Trophoblast cell (in vitro differentiated cells and primary cell): ENCODE data around the gene APPBP2.
A peak's percentile ranks its signal among the peaks of the same experiment; 100 is the strongest.

Experiments used
- DNase-seq, 2 donors: peaks; one replicate each; pipeline ENCODE4 v3.0.0-alpha.2; 2016
- H2AFZ ChIP-seq: 2 replicates; pipeline ENCODE4 v1.6.1; 2013; ENCODE audit warnings: low read length, moderate library complexity, mild to moderate bottlenecking; ENCODE audit not compliant: insufficient read depth, poor library complexity
- H2AK5ac ChIP-seq: 2 replicates; pipeline ENCODE4 v1.6.1; 2013; ENCODE audit warnings: mild to moderate bottlenecking, low read length
- H2BK120ac ChIP-seq: 2 replicates; pipeline ENCODE4 v1.6.1; 2013; ENCODE audit warnings: low read length, mild to moderate bottlenecking, moderate library complexity; ENCODE audit not compliant: insufficient read depth, poor library complexity
- H2BK12ac ChIP-seq: 2 replicates; pipeline ENCODE4 v1.6.1; 2013; ENCODE audit warnings: mild to moderate bottlenecking, low read length, moderate library complexity
- H2BK5ac ChIP-seq: 2 replicates; pipeline ENCODE4 v1.6.1; 2013; ENCODE audit warnings: low read length, low read depth, moderate library complexity, mild to moderate bottlenecking; ENCODE audit not compliant: poor library complexity
- H3K14ac ChIP-seq: 2 replicates; pipeline ENCODE4 v1.6.1; 2013; ENCODE audit warnings: mild to moderate bottlenecking, low read length
- H3K18ac ChIP-seq: 2 replicates; pipeline ENCODE4 v1.6.1; 2013; ENCODE audit warnings: mild to moderate bottlenecking, low read length
- H3K23ac ChIP-seq: 2 replicates; pipeline ENCODE4 v1.6.1; 2013; ENCODE audit warnings: low read length
- H3K27ac ChIP-seq: 2 replicates; pipeline ENCODE4 v1.5.1; 2013; ENCODE audit warnings: low read depth, mild to moderate bottlenecking, inconsistent platforms, low read length, moderate library complexity
- H3K27me3 ChIP-seq: 2 replicates; pipeline ENCODE4 v1.6.1; 2013; ENCODE audit warnings: inconsistent platforms, mild to moderate bottlenecking, low read length, moderate library complexity; ENCODE audit not compliant: insufficient read depth
- H3K36me3 ChIP-seq, 2 experiments: 1 replicate in 1 of 2; 2 replicates in 1 of 2; pipeline ENCODE4 v1.6.1; 2013; ENCODE audit warnings: low read length in 2 of 2, mild to moderate bottlenecking in 2 of 2, moderate library complexity in 1 of 2; ENCODE audit not compliant: insufficient read depth in 2 of 2, control insufficient read depth in 1 of 2
- H3K4ac ChIP-seq: 2 replicates; pipeline ENCODE4 v1.6.1; 2013; ENCODE audit warnings: low read depth, mild to moderate bottlenecking, low read length, moderate library complexity
- H3K4me1 ChIP-seq, 2 experiments: 1 replicate in 1 of 2; 2 replicates in 1 of 2; pipeline ENCODE4 v1.6.1; 2013; ENCODE audit warnings: low read length in 2 of 2, mild to moderate bottlenecking in 2 of 2, moderate library complexity in 1 of 2; ENCODE audit not compliant: insufficient read depth in 2 of 2, control insufficient read depth in 1 of 2
- H3K4me2 ChIP-seq: 2 replicates; pipeline ENCODE4 v1.6.1; 2013; ENCODE audit warnings: inconsistent platforms, mild to moderate bottlenecking, low read length, moderate library complexity
- H3K4me3 ChIP-seq: 2 replicates; pipeline ENCODE4 v1.5.1; 2013; ENCODE audit warnings: mild to moderate bottlenecking, low read depth, low read length, inconsistent platforms
- H3K79me1 ChIP-seq: one replicate; pipeline ENCODE4 v1.6.1; 2013; ENCODE audit warnings: low read length
- H3K79me2 ChIP-seq: 2 replicates; pipeline ENCODE4 v1.6.1; 2013; ENCODE audit warnings: low read length, mild to moderate bottlenecking; ENCODE audit not compliant: control insufficient read depth, insufficient read depth, poor library complexity
- H3K9ac ChIP-seq: 2 replicates; pipeline ENCODE4 v1.6.1; 2013; ENCODE audit warnings: mild to moderate bottlenecking, low read length
- H3K9me3 ChIP-seq: 2 replicates; pipeline ENCODE4 v1.6.1; 2013; ENCODE audit warnings: low read depth, mild to moderate bottlenecking, control low read depth, inconsistent platforms, low read length; ENCODE audit not compliant: insufficient read depth
- H4K12ac ChIP-seq: 2 replicates; pipeline ENCODE4 v1.6.1; 2013; ENCODE audit warnings: low read depth, mild to moderate bottlenecking, low read length, moderate library complexity
- H4K8ac ChIP-seq: 2 replicates; pipeline ENCODE4 v1.6.1; 2013; ENCODE audit warnings: low read depth, mild to moderate bottlenecking, low read length, moderate library complexity
- H4K91ac ChIP-seq: one replicate; pipeline ENCODE4 v1.6.1; 2013; ENCODE audit warnings: low read depth, mild to moderate bottlenecking, low read length, moderate library complexity
- WGBS: extraction: QIAGEN DNeasy Blood & Tissue Kit; methylation state at CpG from one replicate; pipeline ENCODE4 v1.1.7; 2013; ENCODE audit warnings: missing lambda C conversion rate; ENCODE audit not compliant: insufficient read length, insufficient coverage; ENCODE audit errors: extremely low coverage; 5-methylcytosine and 5-hydroxymethylcytosine counted together

The APPBP2 gene

GRCh38 chr17:60406887-60407286 lies 119.2 kb downstream of the APPBP2 start:
- Histone ChIP-seq H3K4me3 (no peak overlapping the region), H2BK5ac (no peak overlapping the region), H2BK120ac (no peak overlapping the region), H3K9me3 (no peaks in the 10 kb centered on the region), H2AK5ac (no peak overlapping the region), H3K9ac (no peak overlapping the region), H3K36me3 (peaks cover 0 to 2% of the 10 kb centered on the region in 2 experiments), H3K4me2 (no peak overlapping the region), H2AFZ (no peak overlapping the region), H2BK12ac (no peak overlapping the region), H4K8ac (no peak overlapping the region), H4K91ac (no peak overlapping the region), H3K14ac (no peak overlapping the region), H3K27ac (no peak overlapping the region), H3K79me1 (peaks cover 2% of the 10 kb centered on the region), H3K79me2 (no peaks in the 10 kb centered on the region), H3K18ac (no peak overlapping the region), H3K4ac (no peak overlapping the region), H4K12ac (no peak overlapping the region), H3K27me3 (no peaks in the 10 kb centered on the region), H3K23ac (no peak overlapping the region), H3K4me1 (peaks cover 4 to 9% of the 10 kb centered on the region in 2 experiments)
- WGBS: no CpG with 5 or more reads among the region's 3 CpGs
- DNase-seq: peak; percentile 77 to 98

GRCh38 chr17:60403962-60404361 lies 122.1 kb downstream of the APPBP2 start:
- no peak overlapping the region for H3K9ac ChIP-seq

GRCh38 chr17:60403523-60403810 lies 122.6 kb downstream of the APPBP2 start:
- H3K27ac ChIP-seq: no peak overlapping the region
- no peaks in the 10 kb centered on the region for H3K9me3 ChIP-seq
- H3K9ac ChIP-seq: no peak overlapping the region
- H2BK12ac ChIP-seq: no peak overlapping the region
- DNase-seq: no peak
- no peak overlapping the region for H3K23ac ChIP-seq
- no CpG with 5 or more reads among the region's 3 CpGs for WGBS
- H3K27me3 ChIP-seq: no peaks in the 10 kb centered on the region
- no peaks in the 10 kb centered on the region for H3K79me1 ChIP-seq
- H3K14ac ChIP-seq: no peak overlapping the region
- H3K4me3 ChIP-seq: no peak overlapping the region
- H3K4me1 ChIP-seq: no peaks in the 10 kb centered on the region
- no peak overlapping the region for H3K4me2 ChIP-seq
- H3K79me2 ChIP-seq: no peaks in the 10 kb centered on the region
- H2BK120ac ChIP-seq: no peak overlapping the region
- no peak overlapping the region for H2AFZ ChIP-seq
- H2BK5ac ChIP-seq: no peak overlapping the region
- H3K4ac ChIP-seq: no peak overlapping the region
- no peaks in the 10 kb centered on the region for H3K36me3 ChIP-seq
- no peak overlapping the region for H4K12ac ChIP-seq
- H3K18ac ChIP-seq: no peak overlapping the region
- H4K8ac ChIP-seq: no peak overlapping the region
- H4K91ac ChIP-seq: no peak overlapping the region
- no peak overlapping the region for H2AK5ac ChIP-seq

More at GRCh38 chr17:60403962-60404361, 122.1 kb downstream of the APPBP2 start:
- H3K4ac ChIP-seq: no peak overlapping the region
- H4K91ac ChIP-seq: no peak overlapping the region
- no peaks in the 10 kb centered on the region for H3K36me3 ChIP-seq
- no peak overlapping the region for H2BK12ac ChIP-seq
- H3K27ac ChIP-seq: no peak overlapping the region
- H3K14ac ChIP-seq: no peak overlapping the region
- H3K4me3 ChIP-seq: no peak overlapping the region
- no peak overlapping the region for H3K4me2 ChIP-seq
- DNase-seq: no peak
- no peak overlapping the region for H4K12ac ChIP-seq
- H2AK5ac ChIP-seq: no peak overlapping the region
- peaks cover 1% of the 10 kb centered on the region for H3K79me1 ChIP-seq
- no peak overlapping the region for H4K8ac ChIP-seq
- no peak overlapping the region for H3K23ac ChIP-seq
- WGBS: no CpG with 5 or more reads among the region's 6 CpGs
- H3K9me3 ChIP-seq: no peaks in the 10 kb centered on the region
- H3K27me3 ChIP-seq: no peaks in the 10 kb centered on the region
- H2AFZ ChIP-seq: no peak overlapping the region
- no peaks in the 10 kb centered on the region for H3K79me2 ChIP-seq
- H2BK5ac ChIP-seq: no peak overlapping the region
- no peak overlapping the region for H3K18ac ChIP-seq
- peaks cover 0 to 2% of the 10 kb centered on the region in 2 experiments for H3K4me1 ChIP-seq
- no peak overlapping the region for H2BK120ac ChIP-seq

GRCh38 chr17:60401819-60402218 lies 124.2 kb downstream of the APPBP2 start:
- no peaks in the 10 kb centered on the region for H3K79me1 ChIP-seq
- H2BK5ac ChIP-seq: no peak overlapping the region
- no peaks in the 10 kb centered on the region for H3K36me3 ChIP-seq
- no peaks in the 10 kb centered on the region for H3K79me2 ChIP-seq
- H4K12ac ChIP-seq: no peak overlapping the region
- no peak overlapping the region for H3K23ac ChIP-seq
- no peaks in the 10 kb centered on the region for H3K9me3 ChIP-seq
- H3K27ac ChIP-seq: no peak overlapping the region
- H3K27me3 ChIP-seq: no peaks in the 10 kb centered on the region
- no peak overlapping the region for H2BK120ac ChIP-seq
- no peak overlapping the region for H2BK12ac ChIP-seq
- no peak overlapping the region for H3K18ac ChIP-seq
- H3K4ac ChIP-seq: no peak overlapping the region
- no peak overlapping the region for H3K14ac ChIP-seq
- H3K4me2 ChIP-seq: no peak overlapping the region
- H3K4me1 ChIP-seq: no peaks in the 10 kb centered on the region
- no peak overlapping the region for H4K8ac ChIP-seq
- H2AK5ac ChIP-seq: no peak overlapping the region
- H3K4me3 ChIP-seq: no peak overlapping the region
- no peak for DNase-seq
- H4K91ac ChIP-seq: no peak overlapping the region
- H3K9ac ChIP-seq: no peak overlapping the region
- H2AFZ ChIP-seq: no peak overlapping the region
